Endothelial cell (in vitro differentiated cells): ENCODE measurements around the gene BABAM1. TPM values are rescaled to one million over a fixed set of nuclear protein-coding genes. Genes with fewer than 3 reads are reported as not detected.

Experiments used
- DNase-seq: peaks from one replicate; pipeline ENCODE4 v3.0.0; 2021; ENCODE audit warnings: low spot score
- H3K27ac Mint-ChIP-seq: one replicate; pipeline ENCODE4 v1.8.0; 2021; ENCODE audit warnings: mixed read lengths, inconsistent platforms; ENCODE audit not compliant: unreplicated experiment
- H3K27me3 Mint-ChIP-seq: one replicate; pipeline ENCODE4 v1.8.0; 2021; ENCODE audit warnings: mild to moderate bottlenecking, moderate library complexity, mixed read lengths, inconsistent platforms; ENCODE audit not compliant: unreplicated experiment
- H3K36me3 Mint-ChIP-seq: one replicate; pipeline ENCODE4 v1.8.0; 2021; ENCODE audit warnings: mild to moderate bottlenecking, low read depth, mixed read lengths, inconsistent platforms; ENCODE audit not compliant: unreplicated experiment
- H3K4me1 Mint-ChIP-seq: one replicate; pipeline ENCODE4 v1.8.0; 2021; ENCODE audit warnings: mild to moderate bottlenecking, mixed read lengths, inconsistent platforms; ENCODE audit not compliant: unreplicated experiment
- H3K4me3 Mint-ChIP-seq: one replicate; pipeline ENCODE4 v1.8.0; 2021; ENCODE audit warnings: mild to moderate bottlenecking, mixed read lengths, inconsistent platforms; ENCODE audit not compliant: unreplicated experiment
- H3K9me3 Mint-ChIP-seq: one replicate; pipeline ENCODE4 v1.8.0; 2021; ENCODE audit warnings: mixed read lengths, inconsistent platforms; ENCODE audit not compliant: unreplicated experiment
- CTCF ChIP-seq: fragments of 200-600 bp; sonication (generic); IDR thresholded peaks from one replicate; pipeline ENCODE4 v1.5.0; 2021; ENCODE audit warnings: antibody characterized with exemption; ENCODE audit not compliant: unreplicated experiment
- total RNA-seq: library from RNA; stranded (reverse); fragmentation: NEBNext Ultra II Directional; extraction: Animal tissue kit (Norgen Biotek cat#: 25700); gene quantifications from one replicate; pipeline ENCODE4 v1.2.1, GENCODE V29; 2021; ENCODE audit not compliant: unreplicated experiment

Gene BABAM1
- total RNA-seq, 1 donor from 2014 or later, result 136 TPM

GRCh38 chr19:17243830-17244617, 23.2 kb upstream of the BABAM1 start:
- Mint-ChIP-seq H3K4me3 (peak overlapping the region; percentile 97), H3K4me1 (peaks cover 23% of the 10 kb centered on the region), H3K27me3 (peaks cover 27% of the 10 kb centered on the region), H3K27ac (peak overlapping the region; percentile 48), H3K9me3 (no peaks in the 10 kb centered on the region), H3K36me3 (peaks cover 8% of the 10 kb centered on the region)
- no peak for TF ChIP-seq CTCF
- DNase-seq, result peak; percentile 42

- Mint-ChIP-seq H3K36me3 (peaks cover 8% of the 10 kb centered on the region), H3K4me3 (peak overlapping the region; percentile 97), H3K4me1 (peaks cover 23% of the 10 kb centered on the region), H3K9me3 (no peaks in the 10 kb centered on the region), H3K27me3 (peaks cover 27% of the 10 kb centered on the region), H3K27ac (peak overlapping the region; percentile 48)
- no peak for TF ChIP-seq CTCF
- no peak for DNase-seq
These were observed 22.4 kb upstream of the BABAM1 start for GRCh38 chr19:17244618-17245534.

GRCh38 chr19:17245535-17245984, 21.7 kb upstream of the BABAM1 start, which contains the start of gene NR2F6:
Gene NR2F6, minus strand, starts transcription at chr19:17245919. Its CDS starts 699 bp downstream, at chr19:17245220.
- TF ChIP-seq CTCF, result no peak
- H3K27me3 Mint-ChIP-seq, result peaks cover 29% of the 10 kb centered on the region
- H3K36me3 Mint-ChIP-seq, result peaks cover 8% of the 10 kb centered on the region
- no peak for DNase-seq
- H3K4me3 Mint-ChIP-seq, result peak within 1 kb of the TSS; percentile 97
- peaks cover 23% of the 10 kb centered on the region for H3K4me1 Mint-ChIP-seq
- H3K9me3 Mint-ChIP-seq, result no peaks in the 10 kb centered on the region
- peak within 1 kb of the TSS; percentile 64 for H3K27ac Mint-ChIP-seq

- peaks cover 23% of the 10 kb centered on the region for H3K4me1 Mint-ChIP-seq
- H3K4me3 Mint-ChIP-seq, result peak overlapping the region; percentile 89
- no peak for DNase-seq
- no peak for TF ChIP-seq CTCF
- H3K9me3 Mint-ChIP-seq, result no peaks in the 10 kb centered on the region
- H3K36me3 Mint-ChIP-seq, result no peaks in the 10 kb centered on the region
- H3K27ac Mint-ChIP-seq, result peak overlapping the region; percentile 64
- H3K27me3 Mint-ChIP-seq, result peaks cover 24% of the 10 kb centered on the region
These were observed 20.4 kb upstream of the BABAM1 start for GRCh38 chr19:17246681-17247425.
